Ishikawa (cell line): ENCODE measurements around the gene MKNK1.

Experiments used
- CEBPB ChIP-seq: IDR thresholded peaks from 2 replicates; pipeline ENCODE4 v1.6.1; 2012
- CREB1 ChIP-seq: IDR thresholded peaks from 2 replicates; pipeline ENCODE4 v1.6.1; 2012; ENCODE audit warnings: low read depth
- EGR1 ChIP-seq: IDR thresholded peaks from 2 replicates; pipeline ENCODE4 v1.6.1; 2012
- EP300 ChIP-seq: IDR thresholded peaks from 2 replicates; pipeline ENCODE4 v1.6.1; 2012; ENCODE audit warnings: borderline replicate concordance
- FOXM1 ChIP-seq: IDR thresholded peaks from 2 replicates; pipeline ENCODE4 v1.6.1; 2012; ENCODE audit warnings: low read depth, borderline replicate concordance
- MAX ChIP-seq: IDR thresholded peaks from 2 replicates; pipeline ENCODE4 v1.6.1; 2012
- NFIC ChIP-seq: IDR thresholded peaks from 2 replicates; pipeline ENCODE4 v1.6.1; 2012
- RAD21 ChIP-seq: IDR thresholded peaks from 2 replicates; pipeline ENCODE4 v1.6.1; 2012; ENCODE audit warnings: low read depth
- REST ChIP-seq: IDR thresholded peaks from 2 replicates; pipeline ENCODE4 v1.6.1; 2012; ENCODE audit warnings: low read depth, mild to moderate bottlenecking
- TAF1 ChIP-seq: IDR thresholded peaks from 2 replicates; pipeline ENCODE4 v1.6.1; 2012; ENCODE audit warnings: low read depth, mild to moderate bottlenecking
- TCF12 ChIP-seq: IDR thresholded peaks from 2 replicates; pipeline ENCODE4 v1.6.1; 2012; ENCODE audit warnings: low read depth
- TEAD4 ChIP-seq: IDR thresholded peaks from 2 replicates; pipeline ENCODE4 v1.6.1; 2012
- USF1 ChIP-seq: IDR thresholded peaks from 2 replicates; pipeline ENCODE4 v1.6.1; 2012
- YY1 ChIP-seq: IDR thresholded peaks from 2 replicates; pipeline ENCODE4 v1.6.1; 2012; ENCODE audit warnings: low read depth
- ZBTB7A ChIP-seq: IDR thresholded peaks from 2 replicates; pipeline ENCODE4 v1.6.1; 2012; ENCODE audit warnings: low read depth

The MKNK1 gene

GRCh38 chr1:46551597-46552095 lies 52.4 kb downstream of the MKNK1 start, which contains the start of gene KNCN:
KNCN (minus strand) TSS chr1:46551647; CDS start chr1:46551215, 432 bp downstream.
- TF ChIP-seq EP300, result no peak
- no peak for TF ChIP-seq NFIC
- no peak for TF ChIP-seq EGR1
- no peak for TF ChIP-seq MAX
- no peak for TF ChIP-seq RAD21

GRCh38 chr1:46550751-46551231 lies 53.3 kb downstream of the MKNK1 start:
- TF ChIP-seq ZBTB7A, result no peak
- no peak for TF ChIP-seq CREB1
- no peak for TF ChIP-seq RAD21
- no peak for TF ChIP-seq TEAD4
- TF ChIP-seq REST, result no peak
- no peak for TF ChIP-seq EP300
- TF ChIP-seq EGR1, result no peak
- TF ChIP-seq TCF12, result no peak
- no peak for TF ChIP-seq NFIC
- TF ChIP-seq USF1, result no peak
- TF ChIP-seq MAX, result no peak
- no peak for TF ChIP-seq FOXM1

- TF ChIP-seq TAF1 (no peak), FOXM1 (no peak), CEBPB (no peak), REST (no peak), YY1 (no peak), RAD21 (no peak), MAX (no peak), USF1 (no peak), NFIC (no peak), EGR1 (no peak), TEAD4 (no peak), TCF12 (no peak), CREB1 (no peak), ZBTB7A (no peak), EP300 (no peak)
These were observed 54.1 kb downstream of the MKNK1 start for GRCh38 chr1:46549697-46550681.

- TF ChIP-seq TAF1 (no peak), RAD21 (peak; percentile 78)
These were observed 56.3 kb downstream of the MKNK1 start for GRCh38 chr1:46547481-46548383.

- TF ChIP-seq YY1, result no peak
These were observed 57.9 kb downstream of the MKNK1 start for GRCh38 chr1:46546210-46546609.
